NCI-H2107 treated with DMSO at 0.1 percent for 48 hours (cell line): ENCODE results near the gene SCGB3A2.

Experiments used
- DNase-seq: peaks from one replicate; lab custom pipeline; 2025; ENCODE audit not compliant: unreplicated experiment; lab: John Stamatoyannopoulos, UW

The SCGB3A2 gene

GRCh38 chr5:147902609-147903115 is 24.2 kb downstream of the SCGB3A2 start:
- no peak for DNase-seq

GRCh38 chr5:147904110-147904509 is 25.6 kb downstream of the SCGB3A2 start:
- no peak for DNase-seq

- no peak for DNase-seq
Observed at GRCh38 chr5:147906326-147907095, 28.0 kb downstream of the SCGB3A2 start, which contains the start of gene C5orf46. Gene C5orf46 (minus strand): TSS chr5:147906538. CDS start chr5:147906501, 37 bp downstream.

GRCh38 chr5:147911427-147911826 is 32.9 kb downstream of the SCGB3A2 start:
- DNase-seq, result no peak

GRCh38 chr5:147912011-147912410 is 33.5 kb downstream of the SCGB3A2 start:
- DNase-seq, result no peak

GRCh38 chr5:147913786-147914185 is 35.3 kb downstream of the SCGB3A2 start:
- no peak for DNase-seq

- DNase-seq, result no peak
Observed at GRCh38 chr5:147918101-147918685, 39.7 kb downstream of the SCGB3A2 start.

GRCh38 chr5:147918899-147919298 is 40.4 kb downstream of the SCGB3A2 start:
- no peak for DNase-seq

- DNase-seq, result no peak
Observed at GRCh38 chr5:147920420-147921030, 42.0 kb downstream of the SCGB3A2 start.

- no peak for DNase-seq
Observed at GRCh38 chr5:147921136-147921535, 42.6 kb downstream of the SCGB3A2 start.

GRCh38 chr5:147925020-147925419 is 46.5 kb downstream of the SCGB3A2 start:
- DNase-seq, result no peak

- no peak for DNase-seq
Observed at GRCh38 chr5:147927901-147928300, 49.4 kb downstream of the SCGB3A2 start.

- no peak for DNase-seq
Observed at GRCh38 chr5:147930769-147931168, 52.3 kb downstream of the SCGB3A2 start.
